ENCODE measurements around the gene H2BK1.

H2BK1 gene

DNA sequence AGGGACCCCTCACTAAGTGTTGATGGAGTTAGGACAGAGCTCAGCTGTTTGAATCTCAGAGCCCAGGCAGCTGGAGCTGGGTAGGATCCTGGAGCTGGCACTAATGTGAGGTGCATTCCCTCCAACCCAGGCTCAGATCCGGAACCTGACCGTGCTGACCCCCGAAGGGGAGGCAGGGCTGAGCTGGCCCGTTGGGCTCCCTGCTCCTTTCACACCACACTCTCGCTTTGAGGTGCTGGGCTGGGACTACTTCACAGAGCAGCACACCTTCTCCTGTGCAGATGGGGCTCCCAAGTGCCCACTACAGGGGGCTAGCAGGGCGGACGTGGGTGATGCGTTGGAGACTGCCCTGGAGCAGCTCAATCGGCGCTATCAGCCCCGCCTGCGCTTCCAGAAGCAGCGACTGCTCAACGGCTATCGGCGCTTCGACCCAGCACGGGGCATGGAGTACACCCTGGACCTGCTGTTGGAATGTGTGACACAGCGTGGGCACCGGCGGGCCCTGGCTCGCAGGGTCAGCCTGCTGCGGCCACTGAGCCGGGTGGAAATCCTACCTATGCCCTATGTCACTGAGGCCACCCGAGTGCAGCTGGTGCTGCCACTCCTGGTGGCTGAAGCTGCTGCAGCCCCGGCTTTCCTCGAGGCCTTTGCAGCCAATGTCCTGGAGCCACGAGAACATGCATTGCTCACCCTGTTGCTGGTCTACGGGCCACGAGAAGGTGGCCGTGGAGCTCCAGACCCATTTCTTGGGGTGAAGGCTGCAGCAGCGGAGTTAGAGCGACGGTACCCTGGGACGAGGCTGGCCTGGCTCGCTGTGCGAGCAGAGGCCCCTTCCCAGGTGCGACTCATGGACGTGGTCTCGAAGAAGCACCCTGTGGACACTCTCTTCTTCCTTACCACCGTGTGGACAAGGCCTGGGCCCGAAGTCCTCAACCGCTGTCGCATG is 27.2 kb upstream of the H2BK1 start:
- DNase-seq = peak in 2 of 42 donors; percentile 30
- intact Hi-C loops (cut with DNase I) = no loop called here

DNA sequence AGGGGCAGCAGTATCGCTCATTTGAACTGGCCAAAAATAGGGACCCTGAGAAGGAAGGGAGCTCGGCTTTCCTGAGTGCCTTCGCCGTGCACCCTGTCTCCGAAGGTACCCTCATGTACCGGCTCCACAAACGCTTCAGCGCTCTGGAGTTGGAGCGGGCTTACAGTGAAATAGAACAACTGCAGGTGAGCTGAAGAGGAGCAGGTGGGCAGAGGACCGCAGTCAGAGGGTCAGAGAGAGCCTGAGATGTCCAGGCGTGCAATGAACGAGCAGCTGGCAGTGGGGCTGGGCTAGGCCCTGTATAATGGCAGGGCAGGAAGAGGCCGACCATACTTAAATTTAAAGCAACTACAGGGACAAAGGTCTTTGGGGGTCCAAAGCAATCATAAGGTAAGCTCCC is 26.1 kb upstream of the H2BK1 start:
- intact Hi-C loops (cut with DNase I) = no loop called here
- DNase-seq = peak in 1 of 42 donors; percentile 34

DNA sequence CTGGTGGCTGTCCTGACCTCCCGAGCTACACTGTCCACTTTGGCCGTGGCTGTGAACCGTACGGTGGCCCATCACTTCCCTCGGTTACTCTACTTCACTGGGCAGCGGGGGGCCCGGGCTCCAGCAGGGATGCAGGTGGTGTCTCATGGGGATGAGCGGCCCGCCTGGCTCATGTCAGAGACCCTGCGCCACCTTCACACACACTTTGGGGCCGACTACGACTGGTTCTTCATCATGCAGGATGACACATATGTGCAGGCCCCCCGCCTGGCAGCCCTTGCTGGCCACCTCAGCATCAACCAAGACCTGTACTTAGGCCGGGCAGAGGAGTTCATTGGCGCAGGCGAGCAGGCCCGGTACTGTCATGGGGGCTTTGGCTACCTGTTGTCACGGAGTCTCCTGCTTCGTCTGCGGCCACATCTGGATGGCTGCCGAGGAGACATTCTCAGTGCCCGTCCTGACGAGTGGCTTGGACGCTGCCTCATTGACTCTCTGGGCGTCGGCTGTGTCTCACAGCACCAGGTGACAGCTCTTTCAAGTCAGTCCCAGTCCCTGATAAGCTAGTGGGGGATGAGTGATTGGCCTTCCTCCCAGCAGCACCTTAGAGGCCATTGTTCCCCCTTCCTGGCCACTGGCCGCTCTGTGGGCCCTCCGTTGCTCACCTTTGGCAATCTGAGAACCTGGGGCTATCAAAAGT is 25.0 kb upstream of the H2BK1 start:
- intact Hi-C loops (cut with DNase I) = no loop called here
- DNase-seq = peak in 1 of 42 donors; percentile 37

DNA sequence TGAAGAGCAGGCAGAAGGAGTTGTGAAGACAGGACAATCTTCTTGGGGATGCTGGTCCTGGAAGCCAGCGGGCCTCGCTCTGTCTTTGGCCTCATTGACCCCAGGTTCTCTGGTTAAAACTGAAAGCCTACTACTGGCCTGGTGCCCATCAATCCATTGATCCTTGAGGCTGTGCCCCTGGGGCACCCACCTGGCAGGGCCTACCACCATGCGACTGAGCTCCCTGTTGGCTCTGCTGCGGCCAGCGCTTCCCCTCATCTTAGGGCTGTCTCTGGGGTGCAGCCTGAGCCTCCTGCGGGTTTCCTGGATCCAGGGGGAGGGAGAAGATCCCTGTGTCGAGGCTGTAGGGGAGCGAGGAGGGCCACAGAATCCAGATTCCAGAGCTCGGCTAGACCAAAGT is 23.5 kb upstream of the H2BK1 start:
- intact Hi-C loops (cut with DNase I) = no loop called here
- peak in 1 of 42 donors; percentile 29 for DNase-seq

DNA sequence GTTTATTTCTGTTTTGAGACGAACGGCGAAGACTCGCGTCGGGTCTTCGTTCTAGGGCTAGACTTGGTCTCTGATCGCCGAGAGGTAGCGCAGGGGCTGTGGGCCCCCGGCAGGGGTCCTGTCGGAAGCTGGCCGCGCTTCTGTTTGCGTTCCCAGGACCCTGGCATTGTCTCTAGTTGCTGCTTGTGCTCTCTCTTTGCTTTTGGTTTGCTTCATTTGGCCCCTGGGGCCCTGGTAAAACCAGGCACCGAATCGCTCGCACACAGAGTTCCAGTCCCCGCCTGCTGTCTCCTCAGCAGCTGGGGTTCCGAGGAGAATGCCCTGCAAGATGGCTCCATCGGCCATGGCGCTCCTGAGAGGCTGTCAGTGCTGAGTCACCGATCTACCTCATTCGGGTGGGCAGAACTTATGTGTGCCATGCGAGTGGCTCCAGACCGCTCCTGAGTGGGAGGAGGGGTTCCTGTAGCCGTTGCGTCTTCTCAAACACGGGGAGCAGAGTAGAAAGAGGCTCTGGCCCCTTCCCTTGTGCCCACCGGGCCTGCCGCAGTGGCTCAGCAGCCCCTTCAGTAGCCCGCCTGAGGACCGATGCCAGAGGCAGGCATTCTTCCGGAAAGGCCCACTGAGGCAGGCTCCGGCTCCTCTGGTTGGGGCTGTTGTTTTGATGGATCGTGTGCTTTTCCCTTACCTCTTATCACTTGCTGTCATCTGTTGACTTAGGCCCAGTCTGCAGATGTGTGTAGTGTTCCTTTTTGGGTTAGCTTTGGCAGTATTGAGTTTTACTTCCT is 22.8 kb upstream of the H2BK1 start:
- intact Hi-C loops (cut with DNase I) = no loop called here
- DNase-seq = peak in 41 of 42 donors; percentile 30 to 92 (median 66)

DNA sequence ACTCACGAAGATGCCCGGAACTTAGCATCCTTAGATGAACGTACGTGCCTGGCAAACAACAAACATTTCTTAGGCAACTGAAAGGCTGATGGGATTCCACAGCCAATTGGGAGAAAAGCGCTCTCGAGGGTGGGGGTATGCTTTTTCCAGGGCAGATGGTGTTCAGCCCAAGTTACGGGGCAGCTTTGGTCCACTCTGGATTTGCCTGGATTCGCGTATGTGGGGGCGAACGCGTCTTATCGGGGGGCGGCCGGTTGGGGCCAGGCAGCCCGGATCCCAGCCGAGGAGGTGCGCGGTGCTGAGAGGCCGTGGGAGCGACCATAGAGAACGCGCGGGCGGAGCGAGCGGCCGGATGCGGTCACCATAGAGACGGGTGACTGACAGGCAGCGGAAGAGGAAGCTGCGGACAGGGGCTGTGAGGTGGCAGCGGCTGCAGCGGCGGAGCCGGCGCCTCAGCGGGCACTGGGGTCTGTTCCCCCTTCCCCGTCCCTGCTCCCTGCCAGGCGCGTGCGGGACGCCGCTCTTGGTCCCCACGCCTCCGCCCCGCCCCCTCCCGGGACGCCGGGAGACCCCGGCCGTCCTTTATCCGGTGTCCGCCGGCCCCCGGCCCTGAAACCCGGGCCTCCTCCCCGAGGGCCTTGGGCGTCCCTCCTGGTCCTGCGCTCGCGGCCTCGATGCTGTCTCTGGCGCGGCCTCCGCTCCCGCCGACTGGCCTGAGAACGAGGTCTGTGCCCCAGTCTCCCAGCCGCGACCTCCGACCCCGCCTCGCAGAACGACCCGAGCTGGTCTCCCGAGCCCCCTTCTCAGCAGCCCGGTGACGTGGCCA is 22.0 kb upstream of the H2BK1 start, which contains the start of gene CHPF2:
TSS of gene CHPF2 (plus strand) at position 393 of the 826 bp plus-strand sequence. CDS start 1,529 bp downstream, outside the sequence.
- DNase-seq = peak; percentile 84 to 97 (median 93)
- intact Hi-C loops (cut with DNase I) = no loop called here

DNA sequence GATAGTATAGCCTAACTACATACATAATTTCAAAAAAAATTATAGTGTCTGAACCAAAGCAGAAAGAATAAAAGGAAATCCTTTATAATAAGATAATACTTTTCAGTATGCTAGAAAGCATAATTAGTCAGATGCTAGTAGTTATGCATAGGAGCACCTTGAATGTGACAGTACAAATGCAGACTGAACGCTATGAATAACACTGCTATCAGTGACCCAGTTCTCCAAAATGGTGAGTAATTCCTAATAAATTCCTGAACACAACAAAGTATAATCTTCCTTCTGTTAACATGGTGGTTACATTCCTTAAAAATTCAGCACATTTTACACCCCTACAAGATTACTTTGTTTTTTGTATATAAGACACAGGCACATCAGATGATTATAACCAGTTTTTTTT is 20.8 kb upstream of the H2BK1 start:
- no peak for DNase-seq
- intact Hi-C loops (cut with DNase I) = no loop called here

DNA sequence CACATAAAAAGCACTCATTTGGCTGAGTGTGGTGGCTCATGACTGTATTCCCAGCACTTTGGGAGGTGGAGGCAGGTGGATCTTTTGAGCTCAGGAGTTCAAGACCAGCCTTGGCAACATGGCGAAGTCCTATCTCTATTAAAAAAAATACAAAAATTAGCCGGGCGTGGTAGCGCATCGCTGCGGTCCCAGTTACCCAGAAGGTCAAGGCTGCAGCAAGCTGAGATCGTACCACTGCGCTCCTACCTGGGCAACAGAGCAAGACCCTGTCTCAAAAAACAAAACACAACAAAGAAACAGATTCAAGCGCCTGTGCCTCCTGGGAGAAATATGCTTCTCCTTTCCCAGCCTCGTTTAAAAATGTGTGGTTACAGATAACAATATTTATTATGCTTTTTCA is 19.0 kb upstream of the H2BK1 start:
- intact Hi-C loops (cut with DNase I) = loop anchor here (5.0 kb wide), 1 partner anchor 112 kb away; no protein-coding TSS in a partner anchor
- no peak for DNase-seq

DNA sequence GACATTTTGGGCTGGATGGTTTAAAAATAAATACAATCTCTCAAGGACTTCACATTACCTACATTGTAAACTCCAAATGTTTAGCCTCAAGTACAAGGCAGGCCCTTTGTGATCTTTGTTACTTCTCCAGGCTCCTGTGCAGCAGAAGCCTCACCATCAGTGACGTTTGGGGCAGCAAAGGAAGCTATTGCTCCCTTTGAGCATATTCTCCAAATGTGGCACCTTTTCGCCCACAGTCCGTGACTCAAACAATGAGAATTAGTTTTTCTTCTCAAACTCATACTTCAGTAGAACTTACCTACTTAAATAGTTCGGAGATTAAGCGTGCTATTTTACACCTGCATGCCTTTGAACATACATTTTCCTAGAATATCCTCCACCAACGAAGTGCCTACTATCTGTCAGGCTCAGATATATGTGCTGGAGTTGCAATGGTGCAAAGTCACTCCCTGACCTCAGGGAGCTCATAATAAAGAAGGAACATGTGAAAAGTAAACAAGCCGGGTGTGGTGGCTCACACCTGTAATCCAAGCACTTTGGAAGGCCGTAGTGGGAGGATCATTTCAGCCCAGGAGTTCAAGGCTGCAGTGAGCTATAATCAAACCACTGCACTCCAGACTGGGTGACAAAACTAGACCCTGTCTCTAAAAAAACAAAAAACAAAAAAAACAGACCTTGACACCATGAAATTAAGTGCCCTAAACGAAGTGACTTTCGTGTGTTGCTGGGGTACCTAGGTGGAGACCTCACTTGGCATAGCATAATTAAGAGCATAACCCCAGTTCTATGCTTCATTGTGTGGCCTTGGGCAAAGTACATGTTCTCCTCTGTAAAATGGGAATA is 18.0 kb upstream of the H2BK1 start:
- intact Hi-C loops (cut with DNase I) = loop anchor here (5.0 kb wide), 1 partner anchor 111 kb away; no protein-coding TSS in a partner anchor
- DNase-seq = peak in 2 of 42 donors; percentile 51 to 59

DNA sequence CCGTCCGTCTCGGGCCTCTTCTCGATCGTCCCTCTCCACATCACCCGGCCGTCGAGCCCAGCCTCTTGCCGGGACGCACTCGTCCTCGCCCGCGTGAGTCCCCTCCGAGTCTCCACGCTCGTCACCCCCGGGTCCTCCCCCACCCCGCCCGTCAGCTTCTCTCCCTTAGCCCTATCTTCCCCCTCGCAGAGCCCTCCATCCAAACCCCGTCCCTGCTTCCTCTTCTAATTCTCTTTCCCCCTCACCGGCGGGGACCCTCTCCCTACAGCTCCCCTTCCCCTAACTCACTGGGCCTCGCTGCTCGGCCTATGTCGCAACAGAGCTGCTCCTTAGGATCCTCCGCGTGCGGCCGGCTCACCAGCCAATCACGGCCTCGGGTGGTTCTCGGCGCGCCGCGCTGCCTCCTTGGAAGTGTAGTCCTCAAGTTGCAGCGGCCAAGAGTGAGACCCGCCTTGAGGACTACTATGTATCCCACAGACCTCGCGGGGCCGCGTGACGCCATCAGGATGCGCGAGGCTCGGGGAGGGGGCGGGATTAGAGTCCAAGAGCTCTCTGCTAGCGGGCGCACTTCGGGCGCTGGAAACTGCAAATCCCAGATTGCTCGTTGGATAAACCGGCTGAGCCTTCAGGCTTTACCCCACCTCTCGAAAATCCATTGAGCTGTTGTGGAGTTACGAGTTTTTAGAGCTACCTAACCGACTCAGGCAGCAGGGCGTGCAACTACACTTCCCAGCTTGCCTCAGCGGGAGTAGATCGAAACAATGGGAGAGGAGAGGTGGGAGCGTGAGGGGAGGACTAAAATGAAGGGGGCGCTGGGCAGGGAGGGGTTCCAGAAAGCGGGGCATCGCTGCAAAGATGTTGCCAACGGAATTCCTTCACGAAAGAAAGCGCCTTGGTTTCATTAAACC is 16.8 kb upstream of the H2BK1 start, which contains the start of gene ABCF2:
TSS of gene ABCF2 (minus strand) at position 331 of the 908 bp plus-strand sequence. CDS start 747 bp downstream, outside the sequence.
- DNase-seq = peak; percentile 97 to 100 (median 99)
- intact Hi-C loops (cut with DNase I) = loop anchor here (5.0 kb wide), 1 partner anchor 110 kb away; no protein-coding TSS in a partner anchor

DNA sequence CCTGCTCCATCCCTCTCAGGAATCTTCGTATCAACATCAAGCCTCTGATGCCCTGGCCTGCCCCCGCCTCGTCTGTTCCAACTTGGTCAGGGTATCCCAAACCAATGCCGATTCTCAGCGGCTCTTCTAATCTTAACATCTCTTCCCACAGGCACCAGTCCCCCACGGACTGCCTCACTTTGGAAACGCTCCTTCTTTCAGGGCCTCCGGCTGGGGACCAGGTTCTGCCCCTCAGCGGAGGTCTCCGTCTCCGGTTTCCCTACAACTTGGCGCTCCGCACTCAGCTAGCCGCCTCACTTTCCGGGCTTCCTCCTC is 16.2 kb upstream of the H2BK1 start:
- intact Hi-C loops (cut with DNase I) = loop anchor here (5.0 kb wide), 1 partner anchor 109 kb away; no protein-coding TSS in a partner anchor
- peak in 1 of 42 donors; percentile 13 for DNase-seq

DNA sequence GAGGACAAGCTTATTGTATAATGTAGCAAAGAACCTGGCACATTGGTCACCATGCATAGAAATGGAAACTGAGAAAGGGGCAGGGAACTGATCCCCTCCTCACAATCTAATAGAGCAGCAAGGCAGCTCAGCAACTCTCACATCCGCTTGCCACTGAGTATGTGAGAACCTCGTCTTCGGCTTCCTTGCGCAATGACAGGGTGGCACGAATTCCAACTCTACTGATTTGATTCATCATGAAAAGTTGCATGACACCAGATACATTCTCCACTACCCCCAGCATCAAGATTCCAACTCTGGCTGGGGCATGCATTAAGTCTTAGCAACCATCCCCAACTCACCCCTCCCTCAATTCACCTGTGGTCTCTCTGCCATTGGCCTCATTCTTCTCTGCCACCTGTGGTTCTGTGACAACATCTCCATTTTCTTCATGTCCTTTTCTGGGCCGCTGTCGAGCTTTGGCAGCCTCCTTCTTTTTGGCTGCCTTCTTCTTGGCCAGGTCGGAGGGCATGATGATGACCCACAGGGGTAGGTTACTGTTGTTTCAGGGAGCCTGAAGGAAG is 15.7 kb upstream of the H2BK1 start:
- DNase-seq = no peak
- intact Hi-C loops (cut with DNase I) = loop anchor here (5.0 kb wide), 1 partner anchor 109 kb away; no protein-coding TSS in a partner anchor

DNA sequence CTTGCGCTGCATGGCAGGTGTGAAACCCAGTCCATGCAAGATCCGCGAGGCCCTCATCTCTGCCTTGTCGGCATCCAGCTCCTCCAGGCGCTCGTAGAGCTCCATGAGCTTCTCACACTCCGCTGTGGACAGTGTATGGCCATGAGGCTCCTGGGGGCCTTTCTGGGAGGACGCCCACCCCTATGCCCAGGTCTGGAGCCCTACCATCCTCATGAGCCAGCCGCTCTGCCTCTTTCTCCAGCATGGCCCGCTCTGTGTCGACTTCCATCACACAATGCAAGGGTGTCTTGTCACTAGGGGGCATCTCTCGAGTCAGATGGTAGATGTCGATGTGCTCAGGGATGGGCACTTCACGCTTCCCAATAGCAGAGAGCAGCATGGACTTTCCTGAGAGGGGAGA is 13.4 kb upstream of the H2BK1 start:
- DNase-seq = no peak
- intact Hi-C loops (cut with DNase I) = no loop called here

DNA sequence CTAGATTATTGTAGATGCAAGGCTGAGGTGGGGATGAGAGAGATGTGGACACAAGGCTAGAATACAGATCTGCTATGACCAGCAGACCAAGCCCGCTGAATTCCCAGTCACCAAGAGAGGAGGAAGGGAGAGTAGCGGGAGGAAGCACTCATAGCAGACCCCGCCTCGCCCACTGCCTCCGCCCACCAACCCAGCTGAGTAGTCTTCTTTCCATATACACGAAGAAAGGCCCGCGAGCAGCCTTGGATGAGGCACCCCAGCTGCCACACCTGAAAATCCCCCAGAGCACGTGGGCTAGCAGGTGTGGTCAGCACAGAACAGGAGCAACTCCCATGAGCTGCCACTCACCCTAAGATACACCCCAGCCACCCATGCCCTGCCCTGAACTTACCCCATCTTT is 7.9 kb upstream of the H2BK1 start:
- no peak for DNase-seq

DNA sequence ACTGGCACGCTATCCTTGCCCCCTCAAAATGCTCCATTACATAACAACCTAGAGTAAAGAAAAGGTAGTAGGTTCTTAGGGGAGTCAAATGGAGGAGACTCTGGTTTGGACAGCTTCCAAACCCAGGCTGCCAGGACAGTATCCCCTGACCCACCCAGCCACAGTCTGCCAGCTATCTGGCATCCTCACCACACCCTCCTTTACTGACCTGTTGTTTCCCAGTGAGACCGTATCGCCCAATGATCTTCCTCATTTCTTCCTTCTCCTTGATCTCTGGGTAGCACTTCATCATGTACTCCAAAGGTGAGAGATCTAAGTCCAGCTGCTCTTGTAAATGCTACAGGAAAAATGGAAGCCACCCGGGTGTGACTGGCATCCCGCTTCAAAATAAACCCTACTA is 5.1 kb upstream of the H2BK1 start:
- intact Hi-C loops (cut with DNase I) = no loop called here
- no peak for DNase-seq

More for the DNA sequence above, 7.9 kb upstream of the H2BK1 start:
- intact Hi-C loops (cut with DNase I) = no loop called here

DNA sequence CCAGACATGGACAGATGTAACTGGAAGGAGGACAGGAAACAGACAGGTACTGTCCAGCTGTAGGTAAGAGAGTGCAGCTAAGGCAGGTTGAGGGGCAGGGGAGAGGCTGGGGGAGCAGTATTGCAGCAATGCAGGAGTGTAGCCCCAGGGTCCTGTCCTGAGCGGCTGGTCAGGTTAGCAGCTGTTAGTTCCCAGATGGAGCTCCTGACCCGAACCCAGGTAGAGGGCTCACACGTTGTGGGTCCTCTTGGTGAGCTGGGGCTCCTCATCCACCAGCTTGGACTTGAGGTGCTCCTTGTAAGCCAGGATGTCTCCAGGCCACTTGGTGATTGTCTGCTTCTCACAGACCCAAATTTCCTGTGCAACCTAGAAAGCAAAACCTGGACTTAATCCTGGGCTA is 3.5 kb upstream of the H2BK1 start:
- no peak for DNase-seq
- intact Hi-C loops (cut with DNase I) = no loop called here

Data from head of caudate nucleus (tissue), 42 donors.